K562 (cell line): Measurements from ENCODE around the gene IDH2. TPM values are rescaled to one million over a fixed set of nuclear protein-coding genes. Genes with fewer than 3 reads are reported as not detected.

ENCODE experiments used
- ATAC-seq: fragments of 200-7000 bp; cut with Tn5 transposase; 3 replicates; pipeline ENCODE4 v1.9.1; 2020; ENCODE audit warnings: moderate library complexity
- BruUV-seq: library from RNA; stranded (reverse); fragments of 400-500 nt; replicated peaks from 2 replicates; lab custom pipeline; 2021; lab: Mats Ljungman, UMichigan
- CTCF ChIA-PET: fragments of 300-600 bp; formaldehyde crosslinking; extraction: SDS; loops from one replicate; lab custom pipeline; 2021; ENCODE audit warnings: low intra/inter-chr PET ratio; lab: Yijun Ruan, JAX
- POLR2A ChIA-PET: fragments of 300-600, 350-650 bp; sonication (Branson Sonifier 250); formaldehyde crosslinking; extraction: SDS; loops from one replicate; lab custom pipeline; 2021; ENCODE audit warnings: antibody characterized with exemption, inconsistent platforms; lab: Yijun Ruan, JAX
- DNase-seq, 4 experiments: peaks; one replicate each; pipeline versions ENCODE4 v3.0.0 to v3.0.0-alpha.2; 2011 to 2018; ENCODE audit warnings: low spot score in 3 of 4, mixed read lengths in 3 of 4; ENCODE audit errors: extremely low read depth in 1 of 4
- FAIRE-seq: peaks from 2 replicates; lab custom pipeline; 2011; peaks lifted over from hg19 to GRCh38; lab: Jason Lieb, UNC
- H2AFZ ChIP-seq: 2 replicates; pipeline ENCODE4 v1.6.0; 2011; ENCODE audit warnings: low read depth, low read length, control low read depth, inconsistent platforms
- H3K27ac ChIP-seq: fragments of 200-600 bp; 3 replicates; pipeline ENCODE4 v1.8.0; 2011; ENCODE audit warnings: low read depth, mild to moderate bottlenecking, control low read depth, inconsistent platforms, low read length, moderate library complexity, mixed read lengths; ENCODE audit errors: extremely low read depth
- H3K27me3 ChIP-seq, 2 experiments: fragments of 300-600 bp in 1 of 2; 2 replicates in 1 of 2; 3 replicates in 1 of 2; pipeline versions ENCODE4 v1.6.0 to v1.8.0; 2011; ENCODE audit warnings: inconsistent platforms in 2 of 2, low read length in 2 of 2, mild to moderate bottlenecking in 1 of 2, mixed read lengths in 1 of 2, moderate library complexity in 1 of 2; ENCODE audit not compliant: control insufficient read depth in 2 of 2, insufficient read depth in 2 of 2
- H3K36me3 ChIP-seq: fragments of 300-600 bp; 3 replicates; pipeline ENCODE4 v1.8.0; 2011; ENCODE audit warnings: mild to moderate bottlenecking, low read length, inconsistent platforms; ENCODE audit not compliant: control insufficient read depth, insufficient read depth
- H3K4me1 ChIP-seq, 2 experiments: fragments of 200-600 bp in 1 of 2; replicated peaks in 1 of 2; 2 replicates in 1 of 2; 3 replicates in 1 of 2; pipeline versions ENCODE4 v1.5.1 to v1.8.0; 2011; ENCODE audit warnings: inconsistent platforms in 2 of 2, low read length in 2 of 2, mild to moderate bottlenecking in 1 of 2, mixed read lengths in 1 of 2, moderate library complexity in 1 of 2; ENCODE audit not compliant: control insufficient read depth in 2 of 2, insufficient read depth in 2 of 2
- H3K4me2 ChIP-seq: 2 replicates; pipeline ENCODE4 v1.6.1; 2011; ENCODE audit warnings: low read length, control low read depth, inconsistent platforms, mixed read lengths; ENCODE audit not compliant: insufficient read depth
- H3K4me3 ChIP-seq: fragments of 200-600 bp; sonication (generic), shearing (Covaris generic); 2 replicates; pipeline ENCODE4 v1.5.1; 2016; ENCODE audit warnings: control low read depth, inconsistent platforms
- H3K79me2 ChIP-seq: fragments of 200-600 bp; 3 replicates; pipeline ENCODE4 v1.8.0; 2011; ENCODE audit warnings: low read length, inconsistent platforms; ENCODE audit not compliant: control insufficient read depth, insufficient read depth
- H3K9ac ChIP-seq, 2 experiments: 2 replicates each; pipeline versions ENCODE4 v1.6.0 to v1.6.1; 2011; ENCODE audit warnings: low read depth in 2 of 2, low read length in 2 of 2, control low read depth in 1 of 2, inconsistent platforms in 1 of 2, mild to moderate bottlenecking in 1 of 2, mixed read lengths in 1 of 2; ENCODE audit not compliant: insufficient read depth in 1 of 2
- H3K9me1 ChIP-seq: one replicate; pipeline ENCODE4 v1.6.0; 2011; ENCODE audit warnings: inconsistent platforms, mild to moderate bottlenecking, low read length, moderate library complexity; ENCODE audit not compliant: control insufficient read depth, insufficient read depth
- H3K9me3 ChIP-seq: replicated peaks from 2 replicates; pipeline ENCODE4 v1.5.1; 2011; ENCODE audit warnings: low read depth, low read length, inconsistent platforms; ENCODE audit not compliant: control insufficient read depth, insufficient read depth
- H4K20me1 ChIP-seq: replicated peaks from 2 replicates; pipeline ENCODE4 v1.6.1; 2011; ENCODE audit warnings: low read length, inconsistent platforms, mixed read lengths; ENCODE audit not compliant: control insufficient read depth, insufficient read depth
- CBFA2T3 ChIP-seq: fragments of 450-650 bp; IDR thresholded peaks from 2 replicates; pipeline ENCODE4 v1.6.1; 2017
- TFE3 ChIP-seq: fragments of 450-650 bp; formaldehyde crosslinking; IDR thresholded peaks from 2 replicates; pipeline ENCODE4 v1.4.0; 2020; ENCODE audit warnings: mild to moderate bottlenecking, mixed read lengths
- WGBS: fragments of 100-300 bp; shearing (Covaris generic); methylation state at CpG from one replicate; pipeline ENCODE4 v1.1.6; 2016; ENCODE audit warnings: low coverage, mixed read lengths; ENCODE audit not compliant: insufficient coverage; ENCODE audit errors: missing lambda C conversion rate; 5-methylcytosine and 5-hydroxymethylcytosine counted together
- in situ Hi-C: fragments of 300-500 bp; cut with MboI; formaldehyde crosslinking; loops from 4 replicates; pipeline ENCODE4 v1.15.0; 2018; ENCODE audit warnings: inconsistent platforms, mixed read lengths
- intact Hi-C: fragments of 100-400 bp; cut with micrococcal nuclease; formaldehyde crosslinking; loops from 2 replicates; pipeline ENCODE4 v1.14.2; 2022
- polyA plus RNA-seq, 8 experiments: library from polyadenylated mRNA; depleted of rRNA in 4 of 8; stranded (reverse) in 5 of 8; unstranded in 3 of 8; fragments of >200 nt; fragmentation: Nextera tagmentation in 2 of 8; fragmentation: Illumina TruSeq in 1 of 8; extraction: Ambion mirVana in 2 of 8; extraction: Trizol in 1 of 8; gene quantifications; 2 replicates each; pipeline versions ENCODE4 v1.2.1 to v1.2.3, GENCODE V29; 2011 to 2014; ENCODE audit warnings: inconsistent platforms in 1 of 8, missing spikeins in 1 of 8
- total RNA-seq, 7 experiments: library from RNA; depleted of rRNA in 6 of 7; stranded (reverse); fragments of >200 nt in 6 of 7; fragmentation: Illumina TruSeq in 2 of 7; extraction: Trizol in 2 of 7; gene quantifications; 2 replicates each; pipeline versions ENCODE4 v1.2.1 to v1.2.3, GENCODE V29; 2011 to 2021; ENCODE audit warnings: low replicate concordance in 1 of 7

The IDH2 gene
- total and polyA plus RNA-seq, 9 of the 15 experiments (the other 6 are each of a cell fraction or from before 2014, with no cell fraction given): 0.70 to 99.9 (median 59.2) TPM

- WGBS: 64% methylated on average over 11 of the region's 11 CpGs
- no peak for TF ChIP-seq TFE3
- 0 out of 2 replicates have a peak, but pooled peaks have one; percentile 16 for TF ChIP-seq CBFA2T3
- TF ChIP-seq, all 486 proteins: peak for 1
- ChIA-PET CTCF (interaction anchor here (0.9 kb wide), 1 partner anchor 202 kb away, joined by 4 read pairs; no protein-coding TSS in a partner anchor), POLR2A (interaction anchor here (0.6 to 1.2 kb wide), 6 partner anchors 13 to 168 kb away, joined by 3 to 4 read pairs (median 3); partner anchors contain the start of gene TTLL13)
- no peak overlapping the region for H2AFZ ChIP-seq
- H3K4me3 ChIP-seq: no peak overlapping the region
- no peaks in the 10 kb centered on the region for H3K27me3 ChIP-seq
- peak; percentile 6 for FAIRE-seq
- H3K9me3 ChIP-seq: no peaks in the 10 kb centered on the region
- BruUV-seq: no TSS peak
- no peaks in the 10 kb centered on the region for H3K36me3 ChIP-seq
- H4K20me1 ChIP-seq: peaks cover 6% of the 10 kb centered on the region; the same call in 1 of the 2 replicates
- no peak for DNase-seq
- in situ Hi-C loops: loop anchor here (10.0 kb wide), 1 partner anchor 345 kb away; the partner anchor contains the start of gene MESP1
- peaks cover 32 to 51% of the 10 kb centered on the region in 2 experiments; a peak in 4 of 5 replicates for H3K4me1 ChIP-seq
- no peak for ATAC-seq
- peak overlapping the region; percentile 14; the same call in 1 of the 2 replicates for H3K4me2 ChIP-seq
- intact Hi-C loops: no loop called here
- H3K79me2 ChIP-seq: peaks cover 22% of the 10 kb centered on the region
- H3K27ac ChIP-seq: no peak overlapping the region
- peak overlapping the region in 1 of 2 experiments; percentile 69; a peak in 1 of 4 replicates for H3K9ac ChIP-seq
- peaks cover 3% of the 10 kb centered on the region for H3K9me1 ChIP-seq
Measured at GRCh38 chr15:90099868-90100831, 2.1 kb downstream of the IDH2 start.
